Measurements from ENCODE around the gene HAL. TPM values are rescaled to one million over a fixed set of nuclear protein-coding genes. Genes with fewer than 3 reads are reported as not detected.

The HAL gene
- total and polyA plus RNA-seq, 2 donors (not counting 1 experiment from before 2014, with no cell fraction given) = 1.3 to 4.8 TPM

- Histone ChIP-seq H4K20me1 (ENCODE audit: control insufficient read depth, insufficient read depth, low read length, poor library complexity, severe bottlenecking) (no peaks in the 10 kb centered on the region), H3K9ac (ENCODE audit: low read length) (no peak overlapping the region), H3K27me3 (replicated peaks in 1 of 4; ENCODE audit: control extremely low read depth in 1 of 4, control insufficient read depth in 3 of 4, insufficient read depth in 4 of 4, low read length in 3 of 4) (no peaks in the 10 kb centered on the region), H3K36me3 (replicated peaks in 1 of 2; ENCODE audit: control extremely low read depth in 1 of 2, control insufficient read depth in 1 of 2, extremely low read depth in 1 of 2, insufficient read depth in 2 of 2, low read length in 1 of 2) (peaks cover 2 to 21% of the 10 kb centered on the region in 2 experiments), H3K9me3 (ENCODE audit: control extremely low read depth in 1 of 3, control insufficient read depth in 2 of 3, insufficient read depth in 1 of 3, low read length in 2 of 3) (no peaks in the 10 kb centered on the region), H2AFZ (ENCODE audit: insufficient read depth, low read depth, low read length, poor library complexity, severe bottlenecking) (no peak overlapping the region), H3K4me1 (ENCODE audit: control insufficient read depth in 2 of 2, insufficient read depth in 2 of 2, low read length in 2 of 2) (peaks cover 0 to 5% of the 10 kb centered on the region in 2 donors), H3K4me3 (ENCODE audit: control extremely low read depth in 1 of 5, extremely low read depth in 1 of 5, insufficient read depth in 1 of 5, low read depth in 2 of 5, low read length in 4 of 5) (no peak overlapping the region), H3K79me2 (ENCODE audit: control insufficient read depth, insufficient read depth, low read length) (no peaks in the 10 kb centered on the region), H3K4me2 (replicated peaks; ENCODE audit: low read depth, low read length, poor library complexity, severe bottlenecking) (no peak overlapping the region), H3K27ac (ENCODE audit: low read length in 2 of 2) (no peak overlapping the region)
- Mint-ChIP-seq H3K4me3 (no peak overlapping the region), H3K27ac (no peak overlapping the region), H3K27me3 (no peaks in the 10 kb centered on the region), H3K9me3 (ENCODE audit: insufficient read depth) (no peaks in the 10 kb centered on the region), H3K4me1 (peaks cover 8% of the 10 kb centered on the region)
- CTCF ChIA-PET = interaction anchor here (0.6 to 4.8 kb wide), 28 partner anchors 10 to 518 kb away, joined by 3 to 112 read pairs (median 4); partner anchors contain the start of genes AMDHD1, CCDC38 and LTA4H
- POLR2A ChIA-PET = interaction anchor here (0.6 to 1.1 kb wide), 2 partner anchors 80 to 565 kb away, joined by 3 to 4 read pairs; no protein-coding TSS in a partner anchor
- DNase-seq (no peak), ATAC-seq (ENCODE audit: low read depth) (no peak)
- 62% methylated on average over 2 of the region's 5 CpGs for WGBS (ENCODE audit: insufficient coverage)
- intact Hi-C loops (cut with micrococcal nuclease) = loop anchor here (1.0 to 5.0 kb wide), 4 partner anchors 23 to 881 kb away; partner anchors contain the start of genes AMDHD1 and CCDC38
- no peak for TF ChIP-seq EZH2 (IDR thresholded peaks at IDR 0.05; ENCODE audit: borderline replicate concordance, insufficient read depth, low read depth, low read length, poor library complexity, severe bottlenecking)
- TF ChIP-seq, protein P1, sequence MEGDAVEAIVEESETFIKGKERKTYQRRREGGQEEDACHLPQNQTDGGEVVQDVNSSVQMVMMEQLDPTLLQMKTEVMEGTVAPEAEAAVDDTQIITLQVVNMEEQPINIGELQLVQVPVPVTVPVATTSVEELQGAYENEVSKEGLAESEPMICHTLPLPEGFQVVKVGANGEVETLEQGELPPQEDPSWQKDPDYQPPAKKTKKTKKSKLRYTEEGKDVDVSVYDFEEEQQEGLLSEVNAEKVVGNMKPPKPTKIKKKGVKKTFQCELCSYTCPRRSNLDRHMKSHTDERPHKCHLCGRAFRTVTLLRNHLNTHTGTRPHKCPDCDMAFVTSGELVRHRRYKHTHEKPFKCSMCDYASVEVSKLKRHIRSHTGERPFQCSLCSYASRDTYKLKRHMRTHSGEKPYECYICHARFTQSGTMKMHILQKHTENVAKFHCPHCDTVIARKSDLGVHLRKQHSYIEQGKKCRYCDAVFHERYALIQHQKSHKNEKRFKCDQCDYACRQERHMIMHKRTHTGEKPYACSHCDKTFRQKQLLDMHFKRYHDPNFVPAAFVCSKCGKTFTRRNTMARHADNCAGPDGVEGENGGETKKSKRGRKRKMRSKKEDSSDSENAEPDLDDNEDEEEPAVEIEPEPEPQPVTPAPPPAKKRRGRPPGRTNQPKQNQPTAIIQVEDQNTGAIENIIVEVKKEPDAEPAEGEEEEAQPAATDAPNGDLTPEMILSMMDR (IDR thresholded peaks at IDR 0.05) = no peak
These were observed 1.9 kb upstream of the HAL start for GRCh38 chr12:95997911-95998510.

- H3K4me1 Mint-ChIP-seq = peaks cover 8% of the 10 kb centered on the region
- POLR2A ChIA-PET = no interaction called here
- no peak overlapping the region for H3K4me3 Mint-ChIP-seq
- intact Hi-C loops (cut with micrococcal nuclease) = loop anchor here (5.0 kb wide), 1 partner anchor 880 kb away; no protein-coding TSS in a partner anchor
- WGBS (ENCODE audit: insufficient coverage) = 90% methylated on average over 3 of the region's 3 CpGs
- H3K79me2 ChIP-seq (ENCODE audit: control insufficient read depth, insufficient read depth, low read length) = no peaks in the 10 kb centered on the region
- H3K4me2 ChIP-seq (replicated peaks; ENCODE audit: low read depth, low read length, poor library complexity, severe bottlenecking) = no peak overlapping the region
- no peaks in the 10 kb centered on the region for H4K20me1 ChIP-seq (ENCODE audit: control insufficient read depth, insufficient read depth, low read length, poor library complexity, severe bottlenecking)
- H3K27ac ChIP-seq (ENCODE audit: low read length in 2 of 2) = no peak overlapping the region
- H3K4me3 ChIP-seq (ENCODE audit: control extremely low read depth in 1 of 5, extremely low read depth in 1 of 5, insufficient read depth in 1 of 5, low read depth in 2 of 5, low read length in 4 of 5) = no peak overlapping the region
- H3K36me3 ChIP-seq (replicated peaks in 1 of 2; ENCODE audit: control extremely low read depth in 1 of 2, control insufficient read depth in 1 of 2, extremely low read depth in 1 of 2, insufficient read depth in 2 of 2, low read length in 1 of 2) = peaks cover under 1 to 16% of the 10 kb centered on the region in 2 experiments
- ATAC-seq (ENCODE audit: low read depth) (no peak), DNase-seq (no peak)
- H3K4me1 ChIP-seq (ENCODE audit: control insufficient read depth in 2 of 2, insufficient read depth in 2 of 2, low read length in 2 of 2) = peaks cover 0 to 5% of the 10 kb centered on the region in 2 donors
- no peak overlapping the region for H2AFZ ChIP-seq (ENCODE audit: insufficient read depth, low read depth, low read length, poor library complexity, severe bottlenecking)
- H3K27me3 ChIP-seq (replicated peaks in 1 of 4; ENCODE audit: control extremely low read depth in 1 of 4, control insufficient read depth in 3 of 4, insufficient read depth in 4 of 4, low read length in 3 of 4) = no peaks in the 10 kb centered on the region
- no peaks in the 10 kb centered on the region for H3K9me3 ChIP-seq (ENCODE audit: control extremely low read depth in 1 of 3, control insufficient read depth in 2 of 3, insufficient read depth in 1 of 3, low read length in 2 of 3)
- no peak overlapping the region for H3K9ac ChIP-seq (ENCODE audit: low read length)
- TF ChIP-seq, protein P1 (IDR thresholded peaks at IDR 0.05) = no peak
- no peak for TF ChIP-seq EZH2 (IDR thresholded peaks at IDR 0.05; ENCODE audit: borderline replicate concordance, insufficient read depth, low read depth, low read length, poor library complexity, severe bottlenecking)
- no peaks in the 10 kb centered on the region for H3K9me3 Mint-ChIP-seq (ENCODE audit: insufficient read depth)
- H3K27ac Mint-ChIP-seq = no peak overlapping the region
- H3K27me3 Mint-ChIP-seq = no peaks in the 10 kb centered on the region
- CTCF ChIA-PET = interaction anchor here (1.2 to 4.8 kb wide), 2 partner anchors 80 to 218 kb away, joined by 3 to 112 read pairs; no protein-coding TSS in a partner anchor
These were observed 1.1 kb upstream of the HAL start for GRCh38 chr12:95997276-95997675.
